GM12872 (cell line): Measurements from ENCODE around the gene GLB1L.

Experiments used
- CTCF ChIP-seq: IDR thresholded peaks from 3 replicates; pipeline ENCODE4 v1.5.1; 2011; ENCODE audit warnings: low read depth, mild to moderate bottlenecking, low read length, moderate library complexity; ENCODE audit not compliant: insufficient read depth

The GLB1L gene

GRCh38 chr2:219223831-219224610 lies 21.2 kb downstream of the GLB1L start:
- no peak for TF ChIP-seq CTCF

- TF ChIP-seq CTCF = no peak
Measured at GRCh38 chr2:219221957-219222518, 23.2 kb downstream of the GLB1L start.

- TF ChIP-seq CTCF = no peak
Measured at GRCh38 chr2:219220652-219221402, 24.4 kb downstream of the GLB1L start.

GRCh38 chr2:219219784-219220532 lies 25.3 kb downstream of the GLB1L start:
- no peak for TF ChIP-seq CTCF

- TF ChIP-seq CTCF = no peak
Measured at GRCh38 chr2:219218732-219219701, 26.2 kb downstream of the GLB1L start, which contains the start of gene ABCB6. Gene ABCB6, minus strand, starts transcription at chr2:219218958. Its CDS starts 285 bp downstream, at chr2:219218673.

- no peak for TF ChIP-seq CTCF
Measured at GRCh38 chr2:219218217-219218731, 27.0 kb downstream of the GLB1L start.
